Measurements from ENCODE around the gene GNAO1. TPM values are rescaled to one million over a fixed set of nuclear protein-coding genes. Genes with fewer than 3 reads are reported as not detected.

GNAO1 gene
- total and polyA plus RNA-seq, 9 of the 15 experiments (the other 6 are each of a cell fraction or from before 2014, with no cell fraction given) = 0.07 to 0.42 (median 0.08) TPM; not detected in 5

GRCh38 chr16:56372013-56372634 is 180.8 kb downstream of the GNAO1 start:
- FAIRE-seq (no peak), DNase-seq (ENCODE audit: extremely low read depth in 1 of 4, low spot score in 3 of 4) (no peak), ATAC-seq (no peak)
- Histone ChIP-seq H3K4me1 (replicated peaks in 1 of 2; ENCODE audit: control insufficient read depth in 2 of 2, insufficient read depth in 2 of 2, low read length in 2 of 2) (peaks cover 0 to 3% of the 10 kb centered on the region in 2 experiments; a peak in 2 of 5 replicates), H3K79me2 (ENCODE audit: control insufficient read depth, insufficient read depth, low read length) (peaks cover 25% of the 10 kb centered on the region), H3K4me2 (ENCODE audit: insufficient read depth, low read length) (no peak overlapping the region), H3K36me3 (ENCODE audit: control insufficient read depth, insufficient read depth, low read length) (peaks cover 54% of the 10 kb centered on the region), H3K9me3 (replicated peaks; ENCODE audit: control insufficient read depth, insufficient read depth, low read depth, low read length) (no peaks in the 10 kb centered on the region), H4K20me1 (replicated peaks; ENCODE audit: control insufficient read depth, insufficient read depth, low read length) (no peaks in the 10 kb centered on the region), H3K27ac (ENCODE audit: extremely low read depth, low read depth, low read length) (no peak overlapping the region), H3K9ac (ENCODE audit: insufficient read depth in 1 of 2, low read depth in 2 of 2, low read length in 2 of 2) (no peak overlapping the region), H3K9me1 (ENCODE audit: control insufficient read depth, insufficient read depth, low read length) (no peaks in the 10 kb centered on the region), H2AFZ (ENCODE audit: low read depth, low read length) (no peak overlapping the region), H3K4me3 (no peak overlapping the region), H3K27me3 (ENCODE audit: control insufficient read depth in 2 of 2, insufficient read depth in 2 of 2, low read length in 2 of 2) (no peaks in the 10 kb centered on the region)
- in situ Hi-C loops (cut with MboI) (no loop called here), intact Hi-C loops (cut with micrococcal nuclease) (no loop called here)
- ChIA-PET POLR2A (no interaction called here), CTCF (ENCODE audit: low intra/inter-chr PET ratio) (no interaction called here)
- no peak for TF ChIP-seq SLC30A9 (CRISPR knock-in tag; IDR thresholded peaks at IDR 0.05)
- BruUV-seq (replicated peaks) = no TSS peak
- WGBS (ENCODE audit: insufficient coverage, low coverage, missing lambda C conversion rate) = 86% methylated on average over 7 of the region's 7 CpGs

GRCh38 chr16:56373003-56373402 is 181.7 kb downstream of the GNAO1 start:
- no peak overlapping the region for H3K27ac ChIP-seq (ENCODE audit: extremely low read depth, low read depth, low read length)
- no peak for DNase-seq (ENCODE audit: extremely low read depth in 1 of 4, low spot score in 3 of 4)
- intact Hi-C loops (cut with micrococcal nuclease) = no loop called here

More at GRCh38 chr16:56373003-56373402, 181.7 kb downstream of the GNAO1 start:
- in situ Hi-C loops (cut with MboI) = no loop called here
- H3K4me1 ChIP-seq (replicated peaks in 1 of 2; ENCODE audit: control insufficient read depth in 2 of 2, insufficient read depth in 2 of 2, low read length in 2 of 2) = peaks cover 0 to 3% of the 10 kb centered on the region in 2 experiments; a peak in 2 of 5 replicates
- FAIRE-seq = no peak
- H3K9ac ChIP-seq (ENCODE audit: insufficient read depth in 1 of 2, low read depth in 2 of 2, low read length in 2 of 2) = no peak overlapping the region
- no peaks in the 10 kb centered on the region for H3K9me1 ChIP-seq (ENCODE audit: control insufficient read depth, insufficient read depth, low read length)
- WGBS (ENCODE audit: insufficient coverage, low coverage, missing lambda C conversion rate) = 82% methylated on average over 4 of the region's 4 CpGs
- H3K79me2 ChIP-seq (ENCODE audit: control insufficient read depth, insufficient read depth, low read length) = peaks cover 32% of the 10 kb centered on the region
- no peak overlapping the region for H3K4me2 ChIP-seq (ENCODE audit: insufficient read depth, low read length)
- BruUV-seq (replicated peaks) = no TSS peak
- H4K20me1 ChIP-seq (replicated peaks; ENCODE audit: control insufficient read depth, insufficient read depth, low read length) = no peaks in the 10 kb centered on the region
- H2AFZ ChIP-seq (ENCODE audit: low read depth, low read length) = no peak overlapping the region
- POLR2A ChIA-PET = interaction anchor here (0.6 kb wide), 1 partner anchor 17 kb away, joined by 3 read pairs; no protein-coding TSS in a partner anchor
- no peak for ATAC-seq
- CTCF ChIA-PET (ENCODE audit: low intra/inter-chr PET ratio) = no interaction called here
- H3K27me3 ChIP-seq (ENCODE audit: control insufficient read depth in 2 of 2, insufficient read depth in 2 of 2, low read length in 2 of 2) = no peaks in the 10 kb centered on the region
- no peak overlapping the region for H3K4me3 ChIP-seq
- TF ChIP-seq, protein P1, sequence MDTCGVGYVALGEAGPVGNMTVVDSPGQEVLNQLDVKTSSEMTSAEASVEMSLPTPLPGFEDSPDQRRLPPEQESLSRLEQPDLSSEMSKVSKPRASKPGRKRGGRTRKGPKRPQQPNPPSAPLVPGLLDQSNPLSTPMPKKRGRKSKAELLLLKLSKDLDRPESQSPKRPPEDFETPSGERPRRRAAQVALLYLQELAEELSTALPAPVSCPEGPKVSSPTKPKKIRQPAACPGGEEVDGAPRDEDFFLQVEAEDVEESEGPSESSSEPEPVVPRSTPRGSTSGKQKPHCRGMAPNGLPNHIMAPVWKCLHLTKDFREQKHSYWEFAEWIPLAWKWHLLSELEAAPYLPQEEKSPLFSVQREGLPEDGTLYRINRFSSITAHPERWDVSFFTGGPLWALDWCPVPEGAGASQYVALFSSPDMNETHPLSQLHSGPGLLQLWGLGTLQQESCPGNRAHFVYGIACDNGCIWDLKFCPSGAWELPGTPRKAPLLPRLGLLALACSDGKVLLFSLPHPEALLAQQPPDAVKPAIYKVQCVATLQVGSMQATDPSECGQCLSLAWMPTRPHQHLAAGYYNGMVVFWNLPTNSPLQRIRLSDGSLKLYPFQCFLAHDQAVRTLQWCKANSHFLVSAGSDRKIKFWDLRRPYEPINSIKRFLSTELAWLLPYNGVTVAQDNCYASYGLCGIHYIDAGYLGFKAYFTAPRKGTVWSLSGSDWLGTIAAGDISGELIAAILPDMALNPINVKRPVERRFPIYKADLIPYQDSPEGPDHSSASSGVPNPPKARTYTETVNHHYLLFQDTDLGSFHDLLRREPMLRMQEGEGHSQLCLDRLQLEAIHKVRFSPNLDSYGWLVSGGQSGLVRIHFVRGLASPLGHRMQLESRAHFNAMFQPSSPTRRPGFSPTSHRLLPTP (IDR thresholded peaks at IDR 0.05; ENCODE audit: borderline replicate concordance, extremely low read depth, insufficient read length) = no peak
- TF ChIP-seq EP400 (IDR thresholded peaks at IDR 0.05) = no peak
- TF ChIP-seq IRF2 (CRISPR knock-in tag; IDR thresholded peaks at IDR 0.05) = no peak
- no peaks in the 10 kb centered on the region for H3K9me3 ChIP-seq (replicated peaks; ENCODE audit: control insufficient read depth, insufficient read depth, low read depth, low read length)
- H3K36me3 ChIP-seq (ENCODE audit: control insufficient read depth, insufficient read depth, low read length) = peaks cover 49% of the 10 kb centered on the region
